GM19240 (cell line): Measurements from ENCODE around the gene SLC35F3.
"Not testable (repeated sequence)": the region's sequence is repeated elsewhere in the genome, so short reads cannot be mapped to it uniquely, and the experiment has no call there.

Source experiments
- DNase-seq: peaks from one replicate; pipeline ENCODE4 v3.0.0; 2011; ENCODE audit warnings: low spot score; ENCODE audit not compliant: insufficient read length

SLC35F3 gene

GRCh38 chr1:233904633-233905415, at the start of gene SLC35F3:
TSS of gene SLC35F3 (plus strand) at chr1:233904676.
- DNase-seq = no peak

DNA sequence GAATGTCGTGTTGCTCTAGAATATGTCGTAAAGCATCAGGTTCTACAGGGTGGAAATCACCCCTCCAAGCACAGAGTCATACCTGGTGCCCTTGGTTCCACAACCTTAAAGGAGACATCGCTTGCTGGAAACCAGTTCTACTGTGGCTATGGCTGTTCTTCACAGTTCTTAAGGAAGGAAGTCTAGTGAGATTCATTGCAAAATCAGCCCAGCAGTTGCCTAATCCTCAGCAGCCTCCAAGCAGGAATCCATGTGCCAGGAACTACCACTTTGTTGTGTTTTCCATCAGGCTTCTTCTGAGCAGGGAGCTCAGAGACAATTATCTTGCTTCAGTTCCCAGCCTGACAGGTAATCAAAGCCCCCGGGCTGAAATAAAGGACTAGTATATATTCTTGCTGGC, 45.0 kb upstream of the SLC35F3 start:
- no peak for DNase-seq

- no peak for DNase-seq
Observed at GRCh38 chr1:233863901-233864545, 40.5 kb upstream of the SLC35F3 start.

DNA sequence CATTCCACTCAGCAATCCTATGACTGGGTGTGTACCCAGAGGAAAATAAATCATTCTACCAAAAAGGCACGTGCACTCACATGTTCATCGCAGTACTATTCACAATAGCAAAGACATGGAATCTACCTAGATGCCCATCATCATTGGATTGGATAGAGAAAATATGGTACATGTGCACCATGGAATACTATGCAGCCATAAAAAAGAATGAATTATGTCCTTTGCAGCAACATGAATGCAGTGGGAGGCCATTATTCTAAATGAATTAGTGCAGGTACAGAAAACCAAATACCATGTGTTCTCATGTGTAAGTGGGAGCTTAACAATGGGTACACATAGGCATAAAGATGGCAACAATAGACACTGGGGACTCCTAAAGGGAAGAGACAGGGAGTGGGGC, 39.9 kb upstream of the SLC35F3 start:
- DNase-seq = no peak

DNA sequence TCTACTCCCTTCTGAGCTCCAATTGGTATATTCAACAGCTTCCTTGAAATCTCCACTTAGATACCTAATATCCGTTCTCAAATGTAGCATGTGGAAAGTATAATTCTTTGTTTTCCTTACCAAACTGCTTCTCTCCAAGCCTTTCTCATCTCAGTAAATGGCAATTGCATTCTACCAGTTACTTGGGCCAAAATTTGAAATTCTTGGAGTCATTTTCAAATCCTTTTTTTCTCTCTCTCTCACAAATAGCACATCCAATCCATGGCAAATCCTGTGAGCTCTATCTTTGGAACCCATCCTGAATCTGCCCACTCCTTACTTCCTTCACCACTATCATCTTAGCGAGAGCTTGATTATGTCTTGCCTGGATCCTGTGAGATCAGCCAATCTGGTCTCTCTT, 39.3 kb upstream of the SLC35F3 start:
- DNase-seq = no peak

- no peak for DNase-seq
Observed at GRCh38 chr1:233865902-233866301, 38.6 kb upstream of the SLC35F3 start.

DNA sequence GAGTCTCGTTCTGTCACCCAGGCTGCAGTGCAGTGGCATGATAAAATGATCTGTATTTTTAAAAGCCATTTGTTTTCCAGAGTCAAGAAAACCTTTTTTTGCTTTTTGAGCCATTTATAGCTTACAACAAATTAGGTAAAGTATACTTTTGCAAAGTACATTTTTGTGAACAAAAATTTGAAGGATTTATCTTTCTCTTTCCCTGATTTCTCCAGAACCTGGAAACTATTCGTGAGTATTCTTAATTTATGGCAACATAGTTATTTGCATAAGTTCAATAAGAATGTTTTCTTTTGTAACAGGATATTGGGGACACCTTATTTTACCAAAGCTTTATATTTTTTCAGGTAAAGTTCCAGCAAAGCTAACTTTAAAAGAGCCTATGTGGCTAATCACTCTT, 37.4 kb upstream of the SLC35F3 start:
- no peak for DNase-seq

GRCh38 chr1:233868461-233868860, 36.0 kb upstream of the SLC35F3 start:
- DNase-seq = no peak

DNA sequence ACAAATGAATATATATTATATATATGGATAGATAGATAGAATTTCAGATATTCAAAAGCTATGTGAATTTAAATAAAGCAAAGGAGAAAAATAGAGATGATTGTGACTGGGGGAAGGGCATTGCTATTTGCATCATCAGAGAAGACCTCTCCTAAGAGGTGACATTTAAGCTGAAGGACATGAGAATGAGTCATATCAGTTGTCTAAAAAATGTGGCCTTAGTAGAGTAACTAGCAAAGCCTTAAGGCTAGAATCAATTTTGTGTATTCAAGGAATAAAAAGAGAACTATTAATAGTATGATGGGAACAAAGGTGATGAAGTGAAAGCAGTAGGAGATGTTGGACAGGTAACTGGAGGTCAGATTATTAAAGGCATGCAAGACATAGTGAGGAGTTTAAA, 34.8 kb upstream of the SLC35F3 start:
- DNase-seq = no peak

- no peak for DNase-seq
Observed at GRCh38 chr1:233873666-233874065, 30.8 kb upstream of the SLC35F3 start.

DNA sequence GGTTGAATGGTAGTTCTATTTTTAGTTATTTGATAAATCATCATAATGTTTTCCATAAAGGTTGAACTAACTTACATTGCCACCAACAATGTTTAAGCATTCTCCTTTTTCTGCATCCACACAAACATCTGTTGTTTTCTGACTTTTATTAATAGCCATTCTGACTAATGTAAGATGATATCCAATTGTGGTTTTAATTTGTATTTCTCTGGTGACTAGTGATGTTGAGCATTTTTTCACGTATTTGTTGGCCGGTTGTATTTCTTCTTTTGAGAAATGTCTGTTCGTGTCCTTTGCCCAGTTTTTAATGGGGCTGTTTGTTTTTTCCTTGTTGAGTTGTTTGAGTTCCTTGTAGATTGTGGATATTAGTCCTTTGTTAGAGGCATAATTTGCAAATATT, 24.6 kb upstream of the SLC35F3 start:
- no peak for DNase-seq

- DNase-seq = no peak
Observed at GRCh38 chr1:233883671-233884070, 20.8 kb upstream of the SLC35F3 start.

DNA sequence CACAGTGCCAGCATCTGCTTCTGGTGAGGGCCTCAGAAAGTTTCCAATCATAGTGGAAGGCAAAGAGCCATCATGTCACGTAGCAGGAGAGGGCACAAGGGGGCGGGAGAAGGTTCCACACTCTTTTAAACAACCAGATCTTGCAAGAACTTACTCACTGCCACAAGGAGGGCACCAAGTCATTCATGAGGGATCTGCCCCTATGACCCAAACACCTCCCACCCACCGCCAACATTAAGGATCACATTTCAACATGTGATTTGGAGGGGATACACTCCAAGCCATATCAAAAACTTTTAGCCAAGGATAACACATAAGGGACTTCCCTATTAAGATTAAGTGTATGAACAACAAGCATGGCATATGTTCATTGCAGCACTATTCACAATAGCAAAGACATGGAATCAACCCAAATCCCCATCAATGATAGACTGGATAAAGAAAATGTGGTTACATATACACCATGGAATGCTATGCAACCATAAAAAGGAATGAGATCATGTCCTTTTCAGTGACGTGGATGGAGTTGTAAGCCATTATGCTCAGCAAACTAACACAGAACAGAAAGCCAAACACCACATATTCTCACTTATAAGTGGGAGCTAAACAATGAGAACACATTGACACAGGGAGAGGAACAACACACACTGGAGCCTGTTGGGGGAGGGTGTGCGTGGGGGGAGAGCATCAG, 19.9 kb upstream of the SLC35F3 start:
- no peak for DNase-seq

DNA sequence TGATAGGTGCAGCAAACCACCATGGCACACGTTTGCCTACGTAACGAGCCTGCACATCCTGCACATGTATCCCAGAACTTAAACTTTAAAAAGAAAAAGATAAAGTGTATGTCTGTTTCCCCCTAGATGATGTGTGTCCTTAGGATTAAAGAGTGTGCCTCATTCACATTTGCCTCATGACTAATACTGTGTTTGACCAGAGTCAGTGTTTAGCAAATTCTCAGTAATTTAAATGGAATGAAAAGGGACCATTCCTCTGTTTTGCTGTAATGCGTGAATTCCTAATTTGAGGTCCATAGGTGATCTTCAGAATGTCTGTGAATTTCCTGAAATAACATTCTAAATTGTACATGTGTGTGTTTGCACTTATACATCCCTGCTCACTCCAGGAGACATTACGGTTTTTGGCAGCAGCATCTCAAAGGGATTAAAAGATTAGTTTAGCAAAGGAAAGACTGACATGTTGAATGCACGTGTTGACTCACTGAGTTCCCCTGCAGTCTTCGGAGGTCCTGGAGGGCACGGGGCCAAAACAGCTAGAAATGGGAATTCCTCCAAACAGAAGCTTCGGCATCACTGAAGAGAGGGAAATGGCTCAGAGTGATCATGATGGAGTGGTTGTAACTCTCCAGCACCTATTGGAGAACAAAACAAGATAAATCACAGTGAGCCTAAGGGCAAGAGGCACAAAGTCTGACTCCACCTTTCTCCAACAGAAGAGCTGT, 19.1 kb upstream of the SLC35F3 start:
- DNase-seq = no peak

DNA sequence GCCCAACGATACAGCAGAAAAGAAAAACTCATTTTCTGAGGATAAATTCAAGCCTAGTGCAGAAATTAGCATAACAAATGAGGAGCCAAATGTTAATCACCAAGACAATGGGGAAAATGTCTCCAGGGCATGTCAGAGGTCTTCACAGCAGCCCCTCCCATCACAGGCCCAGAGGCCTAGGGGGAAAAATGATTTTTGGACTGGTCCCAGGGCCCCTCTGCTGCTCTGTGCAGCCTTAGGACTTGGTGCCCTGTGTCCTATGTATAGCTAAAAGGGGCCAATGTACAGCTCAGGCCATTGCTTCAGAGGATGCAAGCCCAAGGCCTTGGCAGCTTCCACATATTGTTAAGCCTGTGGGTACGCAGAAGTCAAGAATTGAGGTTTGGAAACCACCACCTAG, 13.3 kb upstream of the SLC35F3 start:
- not testable (repeated sequence) for DNase-seq

DNA sequence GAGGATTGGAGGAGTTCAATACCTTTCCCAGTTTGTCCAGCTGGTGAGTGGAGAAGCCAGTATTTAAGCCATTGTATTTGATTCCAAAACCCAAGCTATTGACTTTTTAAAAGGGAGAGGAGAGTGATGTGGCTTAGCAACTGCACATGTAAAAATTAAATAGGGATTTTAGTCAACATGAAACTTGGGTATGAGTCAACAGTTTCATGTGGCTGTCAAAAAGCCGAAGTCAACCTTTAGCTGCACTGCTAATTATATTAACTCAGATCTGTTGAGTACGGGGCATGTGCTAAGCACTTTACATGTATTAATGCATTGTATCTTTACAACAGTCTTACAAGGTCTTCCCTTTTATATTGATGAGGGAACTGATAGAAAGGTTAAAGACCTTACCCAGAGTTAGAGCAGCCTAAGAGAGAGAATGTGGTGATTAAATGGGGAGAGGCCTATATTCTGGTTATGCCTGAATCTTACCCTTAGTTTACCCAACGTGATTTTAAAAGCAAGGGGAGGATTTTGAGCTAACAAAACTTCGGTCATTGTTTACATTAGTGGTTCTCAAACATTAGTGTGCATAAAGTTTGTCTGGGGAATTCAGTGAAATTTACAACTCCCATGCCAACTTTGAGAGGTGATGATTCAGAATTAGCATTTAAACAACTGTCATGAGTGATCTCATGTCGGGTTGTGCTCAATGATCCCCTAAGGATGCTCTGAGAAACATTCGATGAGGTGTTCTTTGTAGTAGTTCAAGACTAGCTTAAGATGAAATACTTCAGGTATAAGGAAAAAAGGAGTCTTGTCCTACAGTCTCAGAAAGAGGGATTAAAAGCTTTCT, 6.9 kb upstream of the SLC35F3 start:
- DNase-seq = peak; percentile 14

- no peak for DNase-seq
Observed at GRCh38 chr1:233901495-233901894, 3.0 kb upstream of the SLC35F3 start.

DNA sequence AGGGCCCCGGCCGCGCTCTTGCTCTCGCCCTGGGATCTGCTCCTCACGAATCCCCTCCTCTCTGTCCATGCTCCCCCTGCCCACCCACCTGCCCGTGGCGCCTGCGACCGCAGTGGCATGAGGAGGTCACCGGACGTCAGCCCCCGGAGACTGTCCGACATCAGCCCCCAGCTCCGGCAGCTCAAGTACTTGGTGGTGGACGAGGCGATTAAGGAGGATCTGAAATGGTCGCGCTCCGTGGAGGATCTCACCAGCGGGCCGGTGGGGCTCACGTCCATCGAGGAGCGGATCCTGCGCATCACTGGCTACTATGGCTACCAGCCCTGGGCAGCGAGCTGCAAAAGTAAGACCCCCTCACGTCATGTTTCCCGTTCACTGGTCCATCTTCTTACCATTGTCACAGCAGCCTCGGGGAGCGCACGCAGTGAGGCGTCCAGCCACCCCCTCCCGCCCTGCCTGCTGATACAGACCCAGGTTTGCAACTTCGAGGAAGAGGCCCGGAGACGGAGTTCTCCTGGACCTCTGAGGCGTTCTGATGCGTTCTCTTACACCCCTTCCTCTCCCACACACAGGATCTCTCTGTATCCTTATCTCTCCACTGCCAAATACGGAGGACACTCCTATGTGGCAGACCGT, 1.1 kb downstream of the SLC35F3 start:
- no peak for DNase-seq

DNA sequence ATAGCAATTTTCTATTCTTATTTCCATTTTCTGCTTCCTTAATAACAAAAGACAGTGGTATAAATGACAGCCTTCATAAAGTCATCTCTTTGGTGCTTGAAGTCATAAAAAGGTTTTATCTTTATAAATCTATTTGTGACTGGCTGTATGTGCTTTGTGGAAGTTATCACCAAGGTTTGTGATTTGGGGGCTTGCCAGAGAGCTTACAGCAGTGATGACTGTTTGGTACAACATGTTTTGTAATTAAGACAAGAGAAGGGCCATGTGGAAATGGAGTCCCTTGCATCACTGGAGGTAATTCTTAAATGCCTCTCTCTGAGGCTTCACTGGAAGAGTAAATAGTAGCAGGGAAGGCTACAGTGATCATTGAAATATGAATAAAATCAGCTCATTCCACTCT, 2.7 kb downstream of the SLC35F3 start:
- DNase-seq = no peak

- no peak for DNase-seq
Observed at GRCh38 chr1:233908092-233908491, 3.6 kb downstream of the SLC35F3 start.
